ENCODE measurements around the gene SERTAD4.

GRCh38 chr1:210195635-210196160 lies 36.9 kb upstream of the SERTAD4 start:
- TF ChIP-seq, protein P1, sequence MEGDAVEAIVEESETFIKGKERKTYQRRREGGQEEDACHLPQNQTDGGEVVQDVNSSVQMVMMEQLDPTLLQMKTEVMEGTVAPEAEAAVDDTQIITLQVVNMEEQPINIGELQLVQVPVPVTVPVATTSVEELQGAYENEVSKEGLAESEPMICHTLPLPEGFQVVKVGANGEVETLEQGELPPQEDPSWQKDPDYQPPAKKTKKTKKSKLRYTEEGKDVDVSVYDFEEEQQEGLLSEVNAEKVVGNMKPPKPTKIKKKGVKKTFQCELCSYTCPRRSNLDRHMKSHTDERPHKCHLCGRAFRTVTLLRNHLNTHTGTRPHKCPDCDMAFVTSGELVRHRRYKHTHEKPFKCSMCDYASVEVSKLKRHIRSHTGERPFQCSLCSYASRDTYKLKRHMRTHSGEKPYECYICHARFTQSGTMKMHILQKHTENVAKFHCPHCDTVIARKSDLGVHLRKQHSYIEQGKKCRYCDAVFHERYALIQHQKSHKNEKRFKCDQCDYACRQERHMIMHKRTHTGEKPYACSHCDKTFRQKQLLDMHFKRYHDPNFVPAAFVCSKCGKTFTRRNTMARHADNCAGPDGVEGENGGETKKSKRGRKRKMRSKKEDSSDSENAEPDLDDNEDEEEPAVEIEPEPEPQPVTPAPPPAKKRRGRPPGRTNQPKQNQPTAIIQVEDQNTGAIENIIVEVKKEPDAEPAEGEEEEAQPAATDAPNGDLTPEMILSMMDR (IDR thresholded peaks at IDR 0.05) = no peak
- TF ChIP-seq EP300 (IDR thresholded peaks at IDR 0.05) = no peak

Measured in esophagus muscularis mucosa (tissue), 3 donors.